Immature natural killer cell (primary cell): ENCODE measurements around the gene MSS51. TPM values are rescaled to one million over a fixed set of nuclear protein-coding genes. Genes with fewer than 3 reads are reported as not detected.
"Not testable (repeated sequence)": the region's sequence is repeated elsewhere in the genome, so short reads cannot be mapped to it uniquely, and the experiment has no call there.

ENCODE experiments used
- DNase-seq, 3 donors: peaks; one replicate each; pipeline ENCODE4 v3.0.0; 2022; ENCODE audit warnings: mixed read lengths in 1 of 3
- H3K27ac Mint-ChIP-seq, 6 donors: one replicate each; pipeline ENCODE4 v1.8.0; 2020; ENCODE audit warnings: mixed read lengths in 6 of 6, mild to moderate bottlenecking in 5 of 6, inconsistent platforms in 4 of 6, moderate library complexity in 3 of 6
- H3K27me3 Mint-ChIP-seq, 3 donors: one replicate each; pipeline ENCODE4 v1.8.0; 2020 to 2021; ENCODE audit warnings: low read depth in 3 of 3, mild to moderate bottlenecking in 3 of 3, mixed read lengths in 3 of 3, moderate library complexity in 3 of 3, inconsistent platforms in 1 of 3
- H3K36me3 Mint-ChIP-seq, 3 donors: one replicate each; pipeline ENCODE4 v1.8.0; 2020; ENCODE audit warnings: mixed read lengths in 3 of 3, inconsistent platforms in 2 of 3, mild to moderate bottlenecking in 2 of 3
- H3K4me1 Mint-ChIP-seq, 2 donors: one replicate each; pipeline ENCODE4 v1.8.0; 2020; ENCODE audit warnings: inconsistent platforms in 2 of 2, mild to moderate bottlenecking in 2 of 2, mixed read lengths in 2 of 2, moderate library complexity in 1 of 2
- H3K4me3 Mint-ChIP-seq, 5 donors: one replicate each; pipeline ENCODE4 v1.8.0; 2020; ENCODE audit warnings: mild to moderate bottlenecking in 5 of 5, mixed read lengths in 5 of 5, inconsistent platforms in 3 of 5, moderate library complexity in 3 of 5
- H3K9me3 Mint-ChIP-seq, 6 donors: one replicate each; pipeline ENCODE4 v1.8.0; 2020; ENCODE audit warnings: mild to moderate bottlenecking in 6 of 6, mixed read lengths in 6 of 6, inconsistent platforms in 4 of 6, moderate library complexity in 3 of 6
- polyA plus RNA-seq, 3 donors: library from polyadenylated mRNA; unstranded; fragments of 300-500 nt; fragmentation: Illumina TruSeq; gene quantifications; one replicate each; pipeline ENCODE4 v1.2.3, GENCODE V29; 2021

MSS51 gene
- polyA plus RNA-seq, 3 donors from 2014 or later = 0.16 to 0.38 TPM; not detected in 1

GRCh38 chr10:73408978-73409521, 24.3 kb downstream of the MSS51 start:
- Mint-ChIP-seq H3K27ac (no peak overlapping the region), H3K4me1 (peaks cover 28 to 64% of the 10 kb centered on the region in 2 donors), H3K9me3 (no peaks in the 10 kb centered on the region), H3K27me3 (peaks cover 0 to 6% (median 0%) of the 10 kb centered on the region in 3 donors), H3K36me3 (peaks cover 0 to 11% (median 3%) of the 10 kb centered on the region in 3 donors), H3K4me3 (no peak overlapping the region)
- DNase-seq = no peak

GRCh38 chr10:73408061-73408460, 25.3 kb downstream of the MSS51 start:
- peaks cover 0 to under 1% (median 0%) of the 10 kb centered on the region in 3 donors for H3K27me3 Mint-ChIP-seq
- no peak for DNase-seq
- no peaks in the 10 kb centered on the region for H3K9me3 Mint-ChIP-seq
- peaks cover 0 to 11% (median 3%) of the 10 kb centered on the region in 3 donors for H3K36me3 Mint-ChIP-seq
- H3K27ac Mint-ChIP-seq = no peak overlapping the region
- no peak overlapping the region for H3K4me3 Mint-ChIP-seq
- peaks cover 24 to 64% of the 10 kb centered on the region in 2 donors for H3K4me1 Mint-ChIP-seq

GRCh38 chr10:73407495-73407894, 25.9 kb downstream of the MSS51 start:
- H3K36me3 Mint-ChIP-seq = peaks cover 0 to 11% (median 3%) of the 10 kb centered on the region in 3 donors
- H3K27ac Mint-ChIP-seq = no peak overlapping the region
- peaks cover 20 to 59% of the 10 kb centered on the region in 2 donors for H3K4me1 Mint-ChIP-seq
- H3K4me3 Mint-ChIP-seq = no peak overlapping the region
- no peak for DNase-seq
- H3K27me3 Mint-ChIP-seq = no peaks in the 10 kb centered on the region
- no peaks in the 10 kb centered on the region for H3K9me3 Mint-ChIP-seq

DNA sequence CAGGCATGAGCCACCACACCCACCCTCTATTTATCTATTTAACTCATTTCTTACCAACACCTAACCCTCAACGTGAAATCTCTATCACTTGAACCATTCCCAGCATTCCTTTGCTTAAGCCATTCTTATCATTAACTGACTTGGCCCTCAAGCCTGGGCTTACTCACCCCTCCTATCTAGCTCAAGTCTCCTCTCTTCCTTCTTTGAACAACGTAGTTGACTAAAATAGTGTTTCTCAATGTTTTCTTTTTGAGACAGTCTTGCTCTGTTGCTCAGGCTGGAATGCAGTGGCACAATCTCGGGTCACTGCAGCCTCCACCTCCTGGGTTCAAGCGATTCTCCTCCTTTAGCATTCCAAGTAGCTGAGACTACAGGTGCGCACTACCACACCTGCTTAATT, 26.5 kb downstream of the MSS51 start:
- Mint-ChIP-seq H3K4me1 (peaks cover 17 to 52% of the 10 kb centered on the region in 2 donors), H3K27me3 (no peaks in the 10 kb centered on the region), H3K36me3 (peaks cover 0 to 11% (median 3%) of the 10 kb centered on the region in 3 donors), H3K9me3 (no peaks in the 10 kb centered on the region), H3K27ac (no peak overlapping the region), H3K4me3 (no peak overlapping the region)
- DNase-seq = no peak

- H3K27me3 Mint-ChIP-seq = no peaks in the 10 kb centered on the region
- no peak overlapping the region for H3K27ac Mint-ChIP-seq
- H3K4me3 Mint-ChIP-seq = no peak overlapping the region
- no peak for DNase-seq
- H3K4me1 Mint-ChIP-seq = peaks cover 11 to 39% of the 10 kb centered on the region in 2 donors
- no peaks in the 10 kb centered on the region for H3K9me3 Mint-ChIP-seq
- H3K36me3 Mint-ChIP-seq = peaks cover 0 to 11% (median 3%) of the 10 kb centered on the region in 3 donors
These were observed 27.8 kb downstream of the MSS51 start for GRCh38 chr10:73405556-73405955.

DNA sequence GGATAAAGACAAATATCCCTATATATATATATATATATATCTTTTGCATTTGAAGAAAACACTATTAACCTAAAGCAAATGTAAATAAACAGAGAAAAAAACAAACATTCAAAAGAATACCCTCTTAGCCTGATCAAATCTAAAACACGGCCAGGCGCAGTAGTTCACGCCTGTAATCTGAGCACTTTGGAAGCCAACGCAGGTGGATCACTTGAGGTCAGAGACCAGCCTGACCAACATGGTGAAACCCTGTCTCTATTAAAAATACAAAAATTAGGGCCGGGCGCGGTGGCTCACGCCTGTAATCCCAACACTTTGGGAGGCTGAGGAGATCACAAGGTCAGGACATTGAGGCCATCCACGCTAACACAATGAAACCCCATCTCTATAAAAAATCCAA, 28.7 kb downstream of the MSS51 start:
- no peak for DNase-seq
- Mint-ChIP-seq H3K4me1 (peaks cover 9 to 33% of the 10 kb centered on the region in 2 donors), H3K36me3 (peaks cover 0 to 11% (median 0%) of the 10 kb centered on the region in 3 donors), H3K9me3 (no peaks in the 10 kb centered on the region), H3K4me3 (no peak overlapping the region), H3K27ac (no peak overlapping the region), H3K27me3 (no peaks in the 10 kb centered on the region)

DNA sequence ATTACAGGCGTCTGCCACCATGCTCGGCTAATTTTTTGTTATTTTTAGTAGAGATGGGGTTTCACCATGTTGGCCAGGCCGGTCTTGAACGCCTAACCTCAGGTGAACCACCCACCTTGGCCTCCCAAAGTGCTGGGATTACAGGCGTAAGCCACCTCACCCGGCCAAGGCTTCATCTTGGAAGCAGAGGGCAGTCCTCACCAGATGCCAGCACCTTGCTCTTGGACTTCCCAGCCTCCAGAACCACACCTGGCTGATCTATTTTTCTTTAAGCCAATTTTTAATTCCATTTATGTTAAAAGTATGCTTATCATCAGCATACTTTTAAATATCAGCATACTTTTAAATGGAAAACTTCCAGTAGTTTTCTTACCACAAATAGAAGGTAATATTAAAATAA, 31.7 kb downstream of the MSS51 start:
- H3K36me3 Mint-ChIP-seq = peaks cover 1 to 7% (median 2%) of the 10 kb centered on the region in 3 donors
- no peak overlapping the region for H3K4me3 Mint-ChIP-seq
- no peak for DNase-seq
- H3K27me3 Mint-ChIP-seq = no peaks in the 10 kb centered on the region
- peaks cover 2 to 11% of the 10 kb centered on the region in 2 donors for H3K4me1 Mint-ChIP-seq
- no peak overlapping the region for H3K27ac Mint-ChIP-seq
- H3K9me3 Mint-ChIP-seq = no peaks in the 10 kb centered on the region

- no peak overlapping the region for H3K4me3 Mint-ChIP-seq
- H3K27me3 Mint-ChIP-seq = no peaks in the 10 kb centered on the region
- no peak overlapping the region for H3K27ac Mint-ChIP-seq
- H3K36me3 Mint-ChIP-seq = peaks cover 8 to 14% (median 10%) of the 10 kb centered on the region in 3 donors
- no peaks in the 10 kb centered on the region for H3K9me3 Mint-ChIP-seq
- no peak for DNase-seq
- H3K4me1 Mint-ChIP-seq = peaks cover 2 to 6% of the 10 kb centered on the region in 2 donors
These were observed 34.3 kb downstream of the MSS51 start for GRCh38 chr10:73399063-73399462.

DNA sequence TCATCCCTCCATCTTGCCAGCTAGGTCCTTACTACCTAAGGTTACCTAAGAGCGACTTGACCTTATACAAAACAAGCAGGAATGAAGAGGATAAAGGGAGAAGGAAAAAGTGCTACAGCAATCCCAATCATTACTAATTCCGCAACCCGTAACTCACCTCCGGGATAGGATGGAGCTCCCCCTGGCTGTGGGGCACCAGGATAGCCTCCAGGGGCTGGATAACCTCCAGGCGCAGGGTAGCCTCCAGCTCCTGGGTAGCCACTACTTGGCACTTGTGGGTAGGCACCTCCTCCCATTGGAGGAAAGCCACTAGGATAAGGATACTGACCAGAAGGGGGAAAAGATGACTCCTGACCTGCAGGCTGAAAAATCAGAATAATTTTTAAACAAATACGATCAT, 35.3 kb downstream of the MSS51 start:
- Mint-ChIP-seq H3K9me3 (no peaks in the 10 kb centered on the region), H3K4me3 (no peak overlapping the region), H3K36me3 (peaks cover 12 to 19% (median 14%) of the 10 kb centered on the region in 3 donors), H3K27ac (peak overlapping the region in 2 of 6 donors; percentile 16 to 23), H3K4me1 (peaks cover 0 to 2% of the 10 kb centered on the region in 2 donors), H3K27me3 (no peaks in the 10 kb centered on the region)
- no peak for DNase-seq

DNA sequence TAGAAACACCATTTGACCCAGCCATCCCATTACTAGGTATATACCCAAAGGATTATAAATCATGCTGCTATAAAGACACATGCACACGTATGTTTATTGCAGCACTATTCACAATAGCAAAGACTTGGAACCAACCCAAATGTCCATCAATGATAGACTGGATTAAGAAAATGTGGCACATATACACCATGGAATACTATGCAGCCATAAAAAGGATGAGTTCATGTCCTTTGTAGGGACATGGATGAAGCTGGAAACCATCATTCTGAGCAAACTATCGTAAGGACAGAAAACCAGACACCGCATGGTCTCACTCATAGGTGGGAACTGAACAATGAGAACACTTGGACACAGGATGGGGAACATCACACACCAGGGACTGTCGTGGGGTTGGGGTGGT, 39.0 kb downstream of the MSS51 start:
- H3K9me3 Mint-ChIP-seq, DNase-seq, H3K4me3 Mint-ChIP-seq, H3K27ac Mint-ChIP-seq, H3K27me3 Mint-ChIP-seq, H3K4me1 Mint-ChIP-seq: not testable (repeated sequence)
- H3K36me3 Mint-ChIP-seq = peaks cover 24 to 34% (median 27%) of the 10 kb centered on the region in 3 donors

GRCh38 chr10:73388228-73388627, 45.1 kb downstream of the MSS51 start:
- no peaks in the 10 kb centered on the region for H3K9me3 Mint-ChIP-seq
- no peaks in the 10 kb centered on the region for H3K27me3 Mint-ChIP-seq
- H3K36me3 Mint-ChIP-seq = peaks cover 33 to 53% (median 36%) of the 10 kb centered on the region in 3 donors
- no peak overlapping the region for H3K27ac Mint-ChIP-seq
- no peak for DNase-seq
- peaks cover 0 to 6% of the 10 kb centered on the region in 2 donors for H3K4me1 Mint-ChIP-seq
- no peak overlapping the region for H3K4me3 Mint-ChIP-seq

DNA sequence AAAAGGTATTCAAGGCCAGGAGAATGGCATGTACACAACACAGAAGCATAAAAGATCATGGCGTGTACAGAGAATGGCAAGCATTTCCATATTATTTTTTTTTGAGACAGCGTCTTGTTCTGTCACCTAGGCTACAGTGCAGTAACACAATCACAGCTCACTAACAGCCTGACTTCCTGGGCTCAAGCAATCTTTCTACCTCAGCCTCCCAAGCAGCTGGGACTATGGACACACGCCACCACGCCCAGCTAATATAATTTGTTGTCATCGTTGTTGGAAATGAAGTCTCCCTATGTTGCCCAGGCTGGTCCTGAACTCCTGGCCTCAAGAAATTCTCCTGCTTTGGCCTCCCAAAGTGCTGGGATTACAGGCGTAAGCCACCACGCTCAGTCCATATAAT, 46.8 kb downstream of the MSS51 start:
- H3K27me3 Mint-ChIP-seq = no peaks in the 10 kb centered on the region
- no peaks in the 10 kb centered on the region for H3K9me3 Mint-ChIP-seq
- peaks cover 0 to under 1% of the 10 kb centered on the region in 2 donors for H3K4me1 Mint-ChIP-seq
- H3K4me3 Mint-ChIP-seq = no peak overlapping the region
- no peak for DNase-seq
- peaks cover 31 to 53% (median 36%) of the 10 kb centered on the region in 3 donors for H3K36me3 Mint-ChIP-seq
- no peak overlapping the region for H3K27ac Mint-ChIP-seq

- Mint-ChIP-seq H3K27me3 (peaks cover 0 to 4% (median 0%) of the 10 kb centered on the region in 3 donors), H3K27ac (peak overlapping the region; percentile 27 to 85 (median 75)), H3K9me3 (no peaks in the 10 kb centered on the region), H3K4me1 (peaks cover 5 to 12% of the 10 kb centered on the region in 2 donors), H3K36me3 (peaks cover 23 to 47% (median 28%) of the 10 kb centered on the region in 3 donors), H3K4me3 (no peak overlapping the region)
- no peak for DNase-seq
These were observed 54.2 kb downstream of the MSS51 start for GRCh38 chr10:73379064-73379748.

- DNase-seq = no peak
- peaks cover 16 to 43% (median 22%) of the 10 kb centered on the region in 3 donors for H3K36me3 Mint-ChIP-seq
- peaks cover 0 to 5% (median 0%) of the 10 kb centered on the region in 3 donors for H3K27me3 Mint-ChIP-seq
- peaks cover 5 to 12% of the 10 kb centered on the region in 2 donors for H3K4me1 Mint-ChIP-seq
- H3K9me3 Mint-ChIP-seq = no peaks in the 10 kb centered on the region
- no peak overlapping the region for H3K4me3 Mint-ChIP-seq
- no peak overlapping the region for H3K27ac Mint-ChIP-seq
These were observed 56.7 kb downstream of the MSS51 start for GRCh38 chr10:73376679-73377078.
